Measurements from ENCODE around the gene ERLEC1.
"Not testable (repeated sequence)": the region's sequence is repeated elsewhere in the genome, so short reads cannot be mapped to it uniquely, and the experiment has no call there.

The ERLEC1 gene

DNA sequence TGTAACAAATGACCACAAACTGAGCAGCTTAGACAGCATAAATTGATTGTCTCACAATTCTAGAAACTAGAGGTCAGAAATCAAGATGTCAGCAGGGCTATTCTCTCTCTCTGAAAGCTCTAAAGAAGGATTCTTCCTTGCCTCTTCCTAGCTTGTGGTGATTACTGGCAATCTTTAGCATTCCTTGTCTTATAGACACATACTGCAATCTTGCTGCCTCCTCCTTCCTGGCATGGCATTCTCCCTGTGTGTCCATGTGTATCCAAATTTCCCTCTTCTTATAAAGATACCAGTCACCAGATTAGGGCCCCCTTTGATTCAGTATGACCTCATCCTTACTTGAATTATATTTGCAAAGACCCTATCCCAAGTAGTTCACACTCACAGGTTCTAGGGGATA lies 2.4 kb upstream of the ERLEC1 start:
- no peak for DNase-seq (ENCODE audit: low read depth)

DNA sequence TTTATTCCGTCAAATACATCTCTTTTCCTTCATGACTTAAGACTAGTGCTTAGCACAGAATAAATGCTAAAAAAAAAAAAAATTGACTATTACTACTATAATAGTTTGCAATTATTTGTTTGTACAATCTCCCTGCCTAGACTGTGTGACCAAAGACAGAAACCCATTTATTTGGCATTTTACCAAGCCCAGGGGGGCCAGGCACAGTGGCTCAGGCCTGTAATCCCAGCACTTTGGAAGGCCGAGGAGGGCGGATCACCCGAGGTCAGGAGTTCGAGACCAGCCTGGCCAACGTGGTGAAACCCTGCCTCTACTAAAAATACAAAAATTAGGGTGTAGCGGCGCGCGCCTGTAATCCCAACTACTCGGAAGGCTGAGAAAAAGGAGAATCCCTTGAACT lies 1.5 kb upstream of the ERLEC1 start:
- no peak for DNase-seq (ENCODE audit: low read depth)

DNA sequence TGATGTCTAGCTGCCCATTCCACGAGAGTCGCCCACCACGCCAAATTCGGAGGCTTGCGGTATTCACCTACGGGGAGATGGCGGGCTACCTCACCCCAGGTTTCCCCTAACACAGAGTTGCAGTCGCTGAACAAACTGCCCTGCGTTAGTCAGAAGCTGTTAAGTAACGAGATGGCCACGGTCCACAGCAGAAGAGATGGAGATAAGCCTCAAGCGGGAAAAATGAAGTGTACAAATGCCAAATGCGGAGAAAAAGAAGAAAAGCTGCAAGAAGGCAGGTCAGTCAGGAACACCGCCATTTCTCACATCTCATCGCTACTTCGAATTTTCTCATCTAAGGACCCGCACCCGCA lies 516 bp upstream of the ERLEC1 start:
- no peak for DNase-seq (ENCODE audit: low read depth)

- no peak for DNase-seq (ENCODE audit: low read depth)
These were observed 908 bp downstream of the ERLEC1 start for GRCh38 chr2:53787614-53788289.

- no peak for DNase-seq (ENCODE audit: low read depth)
These were observed 6.4 kb downstream of the ERLEC1 start for GRCh38 chr2:53793261-53793660.

DNA sequence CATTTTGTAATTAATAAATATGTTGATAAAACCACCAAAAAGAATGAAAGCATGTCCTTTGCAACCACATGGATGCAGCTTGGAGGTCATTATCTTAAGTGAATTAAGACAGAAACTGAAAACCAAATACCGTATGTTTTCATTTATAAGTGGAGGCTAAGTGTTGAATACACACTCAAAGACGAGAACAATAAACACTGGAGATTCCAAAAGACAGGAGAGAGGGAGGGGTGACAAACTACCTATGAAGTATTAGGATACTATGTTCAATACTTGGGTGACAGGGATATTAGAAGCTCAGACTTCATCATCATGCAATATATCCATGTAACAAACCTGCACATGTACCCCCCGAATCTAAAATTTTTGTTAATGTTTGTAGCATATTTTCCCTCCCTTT lies 7.0 kb downstream of the ERLEC1 start:
- no peak for DNase-seq (ENCODE audit: low read depth)

GRCh38 chr2:53801547-53801946 lies 14.7 kb downstream of the ERLEC1 start:
- DNase-seq (ENCODE audit: low read depth), result no peak

- DNase-seq (ENCODE audit: low read depth), result peak; percentile 21
These were observed 15.8 kb downstream of the ERLEC1 start for GRCh38 chr2:53802617-53803151.

DNA sequence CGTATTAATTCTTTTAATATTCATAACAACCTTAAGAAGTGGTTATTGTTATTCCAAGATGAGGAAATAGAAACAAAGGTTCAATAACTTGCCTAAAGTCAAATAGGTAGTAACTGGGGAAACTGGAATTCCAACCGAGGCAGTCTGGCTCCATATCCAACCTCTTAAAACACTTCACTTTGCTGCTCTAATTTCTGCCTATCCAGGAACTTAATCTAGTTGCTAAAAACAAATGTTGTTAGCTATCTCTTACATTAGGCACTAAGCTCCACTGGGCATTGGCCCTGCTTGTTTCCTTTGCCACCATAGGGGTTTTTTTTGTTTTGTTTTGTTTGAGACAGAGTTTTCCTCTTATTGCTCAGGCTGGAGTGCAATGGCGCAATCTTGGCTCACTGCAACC lies 24.8 kb downstream of the ERLEC1 start:
- no peak for DNase-seq (ENCODE audit: low read depth)

GRCh38 chr2:53813151-53813550 lies 26.3 kb downstream of the ERLEC1 start:
- no peak for DNase-seq (ENCODE audit: low read depth)

GRCh38 chr2:53818854-53819435 lies 32.1 kb downstream of the ERLEC1 start:
- DNase-seq (ENCODE audit: low read depth), result no peak

DNA sequence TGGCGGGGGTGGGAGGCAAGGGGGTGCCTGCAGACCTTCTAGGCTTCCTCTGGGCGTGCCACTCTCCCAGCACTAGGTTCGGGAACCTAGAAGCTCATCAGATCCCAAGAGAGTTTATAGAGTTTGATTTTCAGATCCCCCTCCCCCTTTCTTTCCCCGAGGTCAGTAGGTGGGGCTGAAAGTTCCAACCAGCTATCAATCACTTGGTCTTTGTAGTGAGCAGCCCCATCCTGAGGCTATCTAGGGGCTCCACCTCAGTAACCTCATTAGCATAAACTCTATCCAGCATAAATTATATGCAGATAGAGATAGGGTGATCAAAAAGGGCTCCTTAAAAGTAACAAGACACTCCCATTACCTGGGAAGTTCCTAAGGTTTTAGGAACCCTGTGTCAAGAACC lies 32.8 kb downstream of the ERLEC1 start:
- no peak for DNase-seq (ENCODE audit: low read depth)

DNA sequence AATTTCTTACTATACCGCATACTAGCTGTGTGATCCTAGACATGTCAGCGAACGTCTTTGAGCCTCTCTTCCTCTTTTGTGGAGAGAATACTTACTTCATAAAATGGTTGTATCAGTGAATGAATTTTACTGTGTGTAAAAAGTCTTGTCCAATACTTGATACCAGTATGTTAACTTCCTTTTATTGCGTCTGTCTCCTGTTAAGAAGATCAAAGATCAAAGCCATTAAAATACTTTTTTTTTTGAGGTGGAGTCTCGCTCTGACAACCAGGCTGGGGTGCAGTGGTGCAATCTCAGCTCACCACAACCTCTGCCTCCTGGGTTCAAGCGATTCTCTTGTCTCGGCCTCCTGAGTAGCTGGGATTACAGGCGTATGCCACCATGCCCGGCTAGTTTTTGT lies 33.2 kb downstream of the ERLEC1 start:
- DNase-seq (ENCODE audit: low read depth), result no peak

- no peak for DNase-seq (ENCODE audit: low read depth)
These were observed 33.9 kb downstream of the ERLEC1 start for GRCh38 chr2:53820711-53821110.

DNA sequence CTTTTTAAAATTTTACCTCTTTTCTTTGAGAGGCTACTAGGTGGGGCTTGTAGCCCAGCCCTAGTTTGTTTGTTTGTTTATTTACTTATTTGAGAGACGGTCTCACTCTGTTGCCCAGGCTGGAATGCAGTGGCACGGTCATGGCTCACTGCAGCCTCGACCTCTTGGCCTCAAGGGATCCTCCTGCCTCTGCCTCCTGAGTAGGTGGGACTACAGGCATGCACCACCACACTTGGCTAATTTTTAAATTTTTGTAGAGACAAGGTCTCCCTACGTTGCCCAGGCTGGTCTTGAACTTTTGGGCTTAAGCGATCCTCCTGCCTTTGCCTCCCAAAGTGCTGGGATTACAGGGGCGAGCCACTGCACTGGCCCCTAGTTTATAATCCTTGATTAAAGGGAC lies 35.0 kb downstream of the ERLEC1 start:
- DNase-seq (ENCODE audit: low read depth), result no peak

DNA sequence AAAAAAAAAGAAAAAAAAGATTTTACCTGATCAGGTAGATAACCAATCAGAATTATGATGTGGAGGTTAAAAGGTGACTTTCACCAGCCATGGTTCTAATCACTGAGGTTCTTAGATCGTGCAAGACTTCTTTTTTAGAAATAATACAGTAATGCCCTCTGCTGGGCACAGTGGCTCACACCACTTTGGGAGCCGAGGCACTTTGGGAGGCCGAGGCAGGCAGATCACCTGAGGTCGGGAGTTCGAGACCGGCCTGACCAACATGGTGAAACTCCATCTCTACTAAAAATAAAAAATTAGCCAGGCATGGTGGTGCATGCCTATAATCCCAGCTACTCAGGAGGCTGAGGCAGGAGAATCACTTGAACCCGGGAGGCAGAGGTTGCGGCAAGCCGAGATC lies 36.8 kb downstream of the ERLEC1 start:
- not testable (repeated sequence) for DNase-seq (ENCODE audit: low read depth)

GRCh38 chr2:53826030-53826410 lies 39.2 kb downstream of the ERLEC1 start:
- DNase-seq (ENCODE audit: low read depth), result no peak

DNA sequence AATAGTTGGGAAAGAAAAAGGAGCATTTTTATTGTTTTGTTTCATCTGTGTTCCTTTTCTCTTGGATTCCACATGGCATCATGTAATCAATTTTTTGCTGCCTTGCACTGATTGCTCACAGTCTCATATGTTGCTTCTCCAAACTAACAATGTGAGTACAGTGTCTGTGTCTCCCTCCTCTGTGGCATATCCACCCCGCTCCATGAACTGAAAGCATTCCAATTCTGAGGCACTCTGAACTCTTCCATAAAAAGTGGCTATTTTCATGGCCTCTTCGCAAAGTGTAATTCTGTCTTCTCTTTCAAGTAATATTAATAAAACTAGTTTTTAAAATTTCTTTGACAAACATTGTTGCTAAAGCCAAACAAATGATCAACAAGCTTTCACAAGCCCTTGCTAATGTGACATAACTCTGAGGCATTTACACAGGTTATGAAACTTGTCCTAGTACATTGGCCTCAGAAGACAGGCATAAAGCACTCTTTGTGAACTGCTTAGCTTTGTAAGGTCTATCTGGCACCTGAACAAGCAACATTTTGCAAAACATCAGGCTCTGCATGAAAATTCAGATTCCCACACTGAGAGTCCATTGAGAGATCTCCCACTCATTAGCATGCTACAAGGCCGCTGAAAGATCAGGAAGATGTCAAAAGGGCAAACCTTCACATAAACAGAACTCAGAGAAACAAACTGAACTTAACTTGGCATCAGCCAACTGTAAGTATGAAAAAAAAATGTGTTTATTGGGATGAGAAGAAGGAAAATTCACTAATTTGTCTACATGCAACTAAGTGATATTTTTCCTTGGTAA lies 39.9 kb downstream of the ERLEC1 start:
- DNase-seq (ENCODE audit: low read depth), result no peak

GRCh38 chr2:53827398-53828175 lies 40.7 kb downstream of the ERLEC1 start:
- DNase-seq (ENCODE audit: low read depth), result no peak

- DNase-seq (ENCODE audit: low read depth), result no peak
These were observed 41.5 kb downstream of the ERLEC1 start for GRCh38 chr2:53828331-53828730.

- DNase-seq (ENCODE audit: low read depth), result no peak
These were observed 42.6 kb downstream of the ERLEC1 start for GRCh38 chr2:53829273-53829979.

- not testable (repeated sequence) for DNase-seq (ENCODE audit: low read depth)
These were observed 43.1 kb downstream of the ERLEC1 start for GRCh38 chr2:53829980-53830290.

Measured in CMK (cell line).